Measurements from ENCODE around the gene FAM240A.

DNA sequence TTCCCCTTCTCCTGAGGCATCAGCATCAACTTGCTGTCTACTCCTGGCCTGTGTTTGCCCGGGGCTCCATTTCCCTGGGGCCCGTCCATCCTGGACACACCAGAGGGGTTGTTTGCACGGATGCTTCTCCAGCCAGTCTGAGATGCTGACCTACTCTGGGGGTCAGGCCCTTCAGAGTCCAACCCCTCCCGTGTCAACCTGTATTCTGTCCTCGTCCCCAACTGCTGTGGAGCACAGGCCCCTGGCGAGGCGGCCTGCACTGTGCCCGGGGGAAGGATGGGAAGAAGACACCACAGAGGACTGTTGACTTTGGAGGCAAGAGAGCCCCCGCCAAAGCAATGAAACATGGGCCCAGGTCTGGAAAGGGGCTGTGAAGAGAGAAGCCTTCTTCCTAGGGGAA lies 55.3 kb downstream of the FAM240A start:
- TF ChIP-seq MYC (IDR thresholded peaks at IDR 0.05; ENCODE audit: low read depth, low read length) (no peak), EZH2 (IDR thresholded peaks at IDR 0.05; ENCODE audit: borderline replicate concordance, low read depth, low read length, severe bottlenecking) (no peak)
- TF ChIP-seq, protein P1, sequence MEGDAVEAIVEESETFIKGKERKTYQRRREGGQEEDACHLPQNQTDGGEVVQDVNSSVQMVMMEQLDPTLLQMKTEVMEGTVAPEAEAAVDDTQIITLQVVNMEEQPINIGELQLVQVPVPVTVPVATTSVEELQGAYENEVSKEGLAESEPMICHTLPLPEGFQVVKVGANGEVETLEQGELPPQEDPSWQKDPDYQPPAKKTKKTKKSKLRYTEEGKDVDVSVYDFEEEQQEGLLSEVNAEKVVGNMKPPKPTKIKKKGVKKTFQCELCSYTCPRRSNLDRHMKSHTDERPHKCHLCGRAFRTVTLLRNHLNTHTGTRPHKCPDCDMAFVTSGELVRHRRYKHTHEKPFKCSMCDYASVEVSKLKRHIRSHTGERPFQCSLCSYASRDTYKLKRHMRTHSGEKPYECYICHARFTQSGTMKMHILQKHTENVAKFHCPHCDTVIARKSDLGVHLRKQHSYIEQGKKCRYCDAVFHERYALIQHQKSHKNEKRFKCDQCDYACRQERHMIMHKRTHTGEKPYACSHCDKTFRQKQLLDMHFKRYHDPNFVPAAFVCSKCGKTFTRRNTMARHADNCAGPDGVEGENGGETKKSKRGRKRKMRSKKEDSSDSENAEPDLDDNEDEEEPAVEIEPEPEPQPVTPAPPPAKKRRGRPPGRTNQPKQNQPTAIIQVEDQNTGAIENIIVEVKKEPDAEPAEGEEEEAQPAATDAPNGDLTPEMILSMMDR (IDR thresholded peaks at IDR 0.05; ENCODE audit: extremely low read depth in 1 of 2, insufficient read depth in 1 of 2, low read depth in 1 of 2, low read length in 2 of 2) = no peak

Data from endothelial cell of umbilical vein (primary cell).